Heart left ventricle (tissue), 16 donors: ENCODE measurements around the gene SLC38A7. TPM values are rescaled to one million over a fixed set of nuclear protein-coding genes. Genes with fewer than 3 reads are reported as not detected.

Experiments
- ATAC-seq, 4 donors: fragments of 200-7000 bp; cut with Tn5 transposase; one replicate each; pipeline ENCODE4 v1.9.1; 2020 to 2022; ENCODE audit warnings: moderate library complexity in 4 of 4, mild to moderate bottlenecking in 3 of 4, moderate number of reproducible peaks in 1 of 4
- DNase-seq, 5 donors: peaks; one replicate each; pipeline ENCODE4 v3.0.0-alpha.2; 2020
- H3K27ac ChIP-seq, 12 donors: fragments of 200-600 bp; sonication (generic) in 4 of 12; one replicate each; pipeline versions ENCODE4 v1.5.0 to v1.8.0; 2016 to 2022; ENCODE audit warnings: mild to moderate bottlenecking in 2 of 12
- H3K27me3 ChIP-seq, 9 donors: fragments of 200-600 bp; sonication (generic) in 2 of 9; one replicate each; pipeline versions ENCODE4 v1.5.1 to v1.8.0; 2016 to 2022; ENCODE audit warnings: mild to moderate bottlenecking in 3 of 9
- H3K36me3 ChIP-seq, 9 donors: fragments of 200-600 bp; sonication (generic) in 2 of 9; one replicate each; pipeline versions ENCODE4 v1.5.0 to v1.8.0; 2018 to 2022; ENCODE audit warnings: mild to moderate bottlenecking in 2 of 9
- H3K4me1 ChIP-seq, 12 donors: fragments of 200-600 bp; sonication (generic) in 4 of 12; one replicate each; pipeline versions ENCODE4 v1.5.0 to v1.8.0; 2016 to 2022; ENCODE audit warnings: mild to moderate bottlenecking in 3 of 12
- H3K4me3 ChIP-seq, 12 donors: fragments of 200-600 bp; sonication (generic) in 4 of 12; one replicate each; pipeline versions ENCODE4 v1.5.0 to v1.8.0; 2017 to 2022; ENCODE audit warnings: mild to moderate bottlenecking in 9 of 12, moderate library complexity in 4 of 12
- H3K9me3 ChIP-seq, 12 donors: fragments of 200-600 bp; sonication (generic) in 4 of 12; one replicate each; pipeline versions ENCODE4 v1.5.0 to v1.8.0; 2016 to 2022; ENCODE audit warnings: mild to moderate bottlenecking in 1 of 12
- POLR2A ChIP-seq, 2 donors: fragments of 450-650 bp; IDR thresholded peaks; one replicate each; pipeline ENCODE4 v1.6.1; 2017; ENCODE audit warnings: antibody characterized with exemption in 2 of 2, mild to moderate bottlenecking in 2 of 2, moderate library complexity in 2 of 2
- WGBS, 4 donors: extraction: QIAGEN DNeasy Blood & Tissue Kit in 2 of 4; methylation state at CpG; one replicate each; pipeline versions ENCODE4 v1.1.5 to v1.1.7; 2013 to 2018; 5-methylcytosine and 5-hydroxymethylcytosine counted together
- intact Hi-C, 10 donors: fragments of 100-400 bp; cut with DNase I; formaldehyde crosslinking; loops; one replicate each; pipeline versions ENCODE4 v1.11.1 to v1.14.2; 2022
- polyA plus RNA-seq, 2 donors: library from polyadenylated mRNA; stranded (reverse); fragments of 200-250 nt; gene quantifications; one replicate each; pipeline ENCODE4 v1.2.3, GENCODE V29; 2013
- total RNA-seq, 9 donors: library from RNA; depleted of rRNA in 2 of 9; stranded (reverse); fragments of >200 nt in 2 of 9; fragmentation: NEBNext Ultra II Directional in 3 of 9; extraction: Animal tissue kit (Norgen Biotek cat#: 25700) in 3 of 9; gene quantifications; one replicate each; pipeline versions ENCODE4 v1.1.0 to v1.2.4, GENCODE V29; 2016 to 2023
- TF ChIP-seq, protein P1 (sequence below), 12 donors: fragments of 200-600 bp; sonication (generic) in 4 of 12; IDR thresholded peaks; one replicate each; pipeline versions ENCODE4 v1.5.0 to v1.8.0; 2018 to 2022; ENCODE audit warnings: antibody characterized with exemption in 12 of 12, mild to moderate bottlenecking in 5 of 12
- donor health status: ischemic (EF 13 %, LVEDD 7.1; RV severe dilation, severe dysfunction).
- donor health status: healthy with polysubstance abuse.
- donor health status: DM: no; HTN: yes; CAD: no.
- donor health status: DM: no; HTN: no; CAD: no.
- donor health status: ischemic (EF 25% LVEDD 6.9; RV normal size, moderate dysfunction).
- donor health status: ischemic (EF 25% LVEDD 5.7; RV mildly dilated, moderate dysfunction).
- donor health status: healthy.
- donor health status: DM: yes; HTN: yes; CAD: no.
- donor health status: ischemic (EF 35%, LVEDD 5.7; RV mildly dilated, moderate dysfunction).
- donor health status: nonischemic (EF 11% LVEDD 7.7; RV severe dilation, severe dysfunction).
- donor health status: DM: yes; HTN: yes; CAD: no.
- donor health status: PGD.
- donor health status: ischemic (EF 29% LVEDD 5.4; RV normal size, mild dysfunction).
- donor health status: nonischemic (EF 23%, LVEDD 6.1; RV moderate dilation, normal function).

Gene SLC38A7
- total and polyA plus RNA-seq, 11 donors = 18.4 to 38.8 (median 30.4) TPM

DNA sequence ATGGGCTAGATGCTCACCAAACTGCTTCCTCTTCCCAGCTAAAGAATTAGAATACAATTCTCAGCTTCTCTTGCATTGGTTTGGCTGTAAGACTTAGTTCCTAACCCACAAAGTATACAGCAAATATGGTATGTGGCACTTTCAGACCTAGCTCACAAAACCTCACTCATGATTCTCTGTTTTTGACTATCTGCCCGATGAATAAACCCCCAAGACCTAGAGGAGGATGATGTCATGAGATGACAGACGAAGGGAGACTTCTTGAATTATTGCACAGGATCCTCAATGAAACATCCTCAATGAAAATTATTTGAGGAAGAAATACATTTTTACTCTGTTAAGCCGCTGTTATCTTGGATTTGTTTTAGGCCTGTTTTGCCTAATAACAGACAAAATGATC lies 69.3 kb downstream of the SLC38A7 start:
- H3K4me3 ChIP-seq = no peak overlapping the region
- DNase-seq = no peak
- H3K4me1 ChIP-seq = peaks cover 0 to 39% (median 12%) of the 10 kb centered on the region in 12 donors
- intact Hi-C loops = no loop called here
- no peak for TF ChIP-seq POLR2A (IDR thresholded peaks at IDR 0.05)
- TF ChIP-seq, protein P1, sequence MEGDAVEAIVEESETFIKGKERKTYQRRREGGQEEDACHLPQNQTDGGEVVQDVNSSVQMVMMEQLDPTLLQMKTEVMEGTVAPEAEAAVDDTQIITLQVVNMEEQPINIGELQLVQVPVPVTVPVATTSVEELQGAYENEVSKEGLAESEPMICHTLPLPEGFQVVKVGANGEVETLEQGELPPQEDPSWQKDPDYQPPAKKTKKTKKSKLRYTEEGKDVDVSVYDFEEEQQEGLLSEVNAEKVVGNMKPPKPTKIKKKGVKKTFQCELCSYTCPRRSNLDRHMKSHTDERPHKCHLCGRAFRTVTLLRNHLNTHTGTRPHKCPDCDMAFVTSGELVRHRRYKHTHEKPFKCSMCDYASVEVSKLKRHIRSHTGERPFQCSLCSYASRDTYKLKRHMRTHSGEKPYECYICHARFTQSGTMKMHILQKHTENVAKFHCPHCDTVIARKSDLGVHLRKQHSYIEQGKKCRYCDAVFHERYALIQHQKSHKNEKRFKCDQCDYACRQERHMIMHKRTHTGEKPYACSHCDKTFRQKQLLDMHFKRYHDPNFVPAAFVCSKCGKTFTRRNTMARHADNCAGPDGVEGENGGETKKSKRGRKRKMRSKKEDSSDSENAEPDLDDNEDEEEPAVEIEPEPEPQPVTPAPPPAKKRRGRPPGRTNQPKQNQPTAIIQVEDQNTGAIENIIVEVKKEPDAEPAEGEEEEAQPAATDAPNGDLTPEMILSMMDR (IDR thresholded peaks at IDR 0.05) = no peak
- H3K27ac ChIP-seq = no peak overlapping the region
- H3K9me3 ChIP-seq = no peaks in the 10 kb centered on the region
- peaks cover 0 to 61% (median 40%) of the 10 kb centered on the region in 9 donors for H3K36me3 ChIP-seq
- 51 to 84% (median 72%) methylated on average over 3 of the region's 3 CpGs for WGBS, 4 donors
- H3K27me3 ChIP-seq = no peaks in the 10 kb centered on the region
- ATAC-seq = no peak

Other genes with a start within 250 kb of the SLC38A7 start
- 1,000 to 10,000 TPM in 3 of 9 donors, 100 to 1,000 TPM in 6; 294 to 1,429 (median 742) TPM for gene NDRG4, start 184.6 kb downstream of the SLC38A7 start, total RNA-seq
- gene NDRG4, start 184.6 kb downstream of the SLC38A7 start, polyA plus RNA-seq = 100 to 1,000 TPM; 505 to 873 TPM
- gene SETD6, start 169.3 kb downstream of the SLC38A7 start, total RNA-seq = 10 to 100 TPM; 10.1 to 18.0 (median 14.3) TPM
- gene SETD6, start 169.3 kb downstream of the SLC38A7 start, polyA plus RNA-seq = 10 to 100 TPM; 13.2 to 14.9 TPM
- gene CNOT1, start 54.9 kb downstream of the SLC38A7 start, total RNA-seq = 100 to 1,000 TPM in 2 of 9 donors, 10 to 100 TPM in 7; 66.6 to 110 (median 82.5) TPM
- gene CNOT1, start 54.9 kb downstream of the SLC38A7 start, polyA plus RNA-seq = 10 to 100 TPM; 21.2 to 81.1 TPM
- gene GOT2, start 49.5 kb upstream of the SLC38A7 start, total RNA-seq = 100 to 1,000 TPM; 297 to 590 (median 453) TPM
- 100 to 1,000 TPM; 201 to 338 TPM for gene GOT2, start 49.5 kb upstream of the SLC38A7 start, polyA plus RNA-seq